ENCODE measurements around the gene NLK. TPM values are rescaled to one million over a fixed set of nuclear protein-coding genes. Genes with fewer than 3 reads are reported as not detected.

NLK gene
- total and polyA plus RNA-seq, 12 donors: 5.2 to 27.3 (median 20.7) TPM

GRCh38 chr17:28085766-28086165 is 43.3 kb downstream of the NLK start:
- intact Hi-C loops (cut with DNase I): no loop called here

DNA sequence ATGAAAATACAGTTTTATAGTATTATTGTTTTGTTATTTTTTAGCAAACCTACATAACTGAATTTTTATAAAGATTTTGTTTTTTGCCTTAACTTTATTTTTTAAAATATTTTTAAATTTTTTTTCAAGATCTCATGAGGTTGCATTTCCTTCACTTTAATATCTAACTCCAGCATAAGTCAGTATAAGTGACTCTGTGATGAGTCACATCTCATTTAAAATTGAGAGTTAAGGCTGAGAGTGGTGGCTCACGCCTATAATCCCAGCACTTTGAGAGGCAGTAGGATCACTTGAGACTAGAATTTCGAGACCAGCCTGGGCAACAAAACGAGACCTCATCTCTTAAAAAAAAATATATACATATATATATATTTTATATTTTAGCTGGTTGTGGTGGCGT is 44.0 kb downstream of the NLK start:
- no peak for DNase-seq
- Histone ChIP-seq H3K27me3 (no peaks in the 10 kb centered on the region), H3K9me3 (peaks cover 0 to 16% (median 0%) of the 10 kb centered on the region in 11 donors), H3K4me1 (peaks cover 0 to 23% (median 16%) of the 10 kb centered on the region in 9 donors), H3K36me3 (no peaks in the 10 kb centered on the region), H3K27ac (no peak overlapping the region), H3K4me3 (no peak overlapping the region)
- WGBS, 2 donors: 95 to 97% methylated on average over 4 of the region's 4 CpGs
- no peak for ATAC-seq
- intact Hi-C loops (cut with DNase I): no loop called here
- TF ChIP-seq, protein P1, sequence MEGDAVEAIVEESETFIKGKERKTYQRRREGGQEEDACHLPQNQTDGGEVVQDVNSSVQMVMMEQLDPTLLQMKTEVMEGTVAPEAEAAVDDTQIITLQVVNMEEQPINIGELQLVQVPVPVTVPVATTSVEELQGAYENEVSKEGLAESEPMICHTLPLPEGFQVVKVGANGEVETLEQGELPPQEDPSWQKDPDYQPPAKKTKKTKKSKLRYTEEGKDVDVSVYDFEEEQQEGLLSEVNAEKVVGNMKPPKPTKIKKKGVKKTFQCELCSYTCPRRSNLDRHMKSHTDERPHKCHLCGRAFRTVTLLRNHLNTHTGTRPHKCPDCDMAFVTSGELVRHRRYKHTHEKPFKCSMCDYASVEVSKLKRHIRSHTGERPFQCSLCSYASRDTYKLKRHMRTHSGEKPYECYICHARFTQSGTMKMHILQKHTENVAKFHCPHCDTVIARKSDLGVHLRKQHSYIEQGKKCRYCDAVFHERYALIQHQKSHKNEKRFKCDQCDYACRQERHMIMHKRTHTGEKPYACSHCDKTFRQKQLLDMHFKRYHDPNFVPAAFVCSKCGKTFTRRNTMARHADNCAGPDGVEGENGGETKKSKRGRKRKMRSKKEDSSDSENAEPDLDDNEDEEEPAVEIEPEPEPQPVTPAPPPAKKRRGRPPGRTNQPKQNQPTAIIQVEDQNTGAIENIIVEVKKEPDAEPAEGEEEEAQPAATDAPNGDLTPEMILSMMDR (IDR thresholded peaks at IDR 0.05): no peak

More at GRCh38 chr17:28085766-28086165, 43.3 kb downstream of the NLK start:
- H3K9me3 ChIP-seq: peaks cover 0 to 15% (median 0%) of the 10 kb centered on the region in 11 donors
- H3K27ac ChIP-seq: no peak overlapping the region
- 96 to 100% methylated on average over 2 of the region's 2 CpGs for WGBS, 2 donors
- H3K4me3 ChIP-seq: no peak overlapping the region
- no peak for ATAC-seq
- H3K36me3 ChIP-seq: no peaks in the 10 kb centered on the region
- H3K4me1 ChIP-seq: peaks cover 0 to 25% (median 18%) of the 10 kb centered on the region in 9 donors
- no peaks in the 10 kb centered on the region for H3K27me3 ChIP-seq
- DNase-seq: no peak
- TF ChIP-seq, protein P1 (IDR thresholded peaks at IDR 0.05): no peak

DNA sequence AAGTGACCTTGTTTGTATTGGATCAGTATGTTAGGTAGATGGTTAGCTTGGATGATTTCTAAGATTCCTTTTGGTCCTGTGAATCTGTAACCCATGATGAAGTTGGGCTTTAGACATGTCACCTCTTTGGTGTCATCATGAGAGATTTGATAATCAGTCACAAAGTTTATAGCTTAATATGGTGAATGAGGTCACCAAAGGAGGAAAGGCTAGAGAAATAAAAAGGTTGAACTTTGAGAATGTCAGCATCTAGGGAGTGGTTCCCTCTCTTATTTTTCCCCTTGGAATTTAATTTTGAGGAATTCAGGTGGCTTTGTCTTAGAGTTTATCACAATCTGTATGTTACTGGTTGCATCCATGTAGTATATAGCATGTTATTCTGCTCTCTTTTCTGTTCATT is 45.3 kb downstream of the NLK start:
- no peak for ATAC-seq
- H3K36me3 ChIP-seq: no peaks in the 10 kb centered on the region
- peaks cover 0 to 16% (median 0%) of the 10 kb centered on the region in 11 donors for H3K9me3 ChIP-seq
- H3K27ac ChIP-seq: no peak overlapping the region
- DNase-seq: no peak
- peaks cover 0 to 18% (median 3%) of the 10 kb centered on the region in 9 donors for H3K4me1 ChIP-seq
- no peaks in the 10 kb centered on the region for H3K27me3 ChIP-seq
- TF ChIP-seq, protein P1 (IDR thresholded peaks at IDR 0.05): no peak
- no peak overlapping the region for H3K4me3 ChIP-seq
- intact Hi-C loops (cut with DNase I): no loop called here

DNA sequence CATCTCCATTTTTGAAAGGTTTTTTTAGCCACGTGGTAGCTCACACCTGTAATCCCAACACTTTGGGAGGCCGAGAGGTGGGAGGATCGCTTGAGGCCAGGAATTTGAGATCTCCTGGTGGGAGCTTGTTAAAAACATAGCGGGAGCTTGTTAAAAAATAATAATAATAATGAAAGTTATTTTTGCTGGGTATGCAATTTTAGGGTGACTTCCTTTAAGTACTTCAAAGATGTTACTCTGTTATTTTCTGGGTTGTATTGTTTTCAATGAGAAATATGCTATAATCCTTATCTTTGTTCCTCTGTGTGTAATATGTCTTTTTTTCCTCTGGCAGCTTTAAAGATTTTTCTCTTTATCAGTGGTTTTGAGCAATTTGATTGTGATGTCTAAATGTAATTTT is 48.1 kb downstream of the NLK start:
- Histone ChIP-seq H3K27me3 (no peaks in the 10 kb centered on the region), H3K4me3 (no peak overlapping the region), H3K27ac (no peak overlapping the region), H3K9me3 (peaks cover 0 to 16% (median 0%) of the 10 kb centered on the region in 11 donors), H3K36me3 (no peaks in the 10 kb centered on the region), H3K4me1 (peaks cover 0 to 12% (median 0%) of the 10 kb centered on the region in 9 donors)
- DNase-seq (no peak), ATAC-seq (no peak)
- WGBS, 2 donors: 95 to 96% methylated on average over 4 of the region's 4 CpGs
- intact Hi-C loops (cut with DNase I): no loop called here
- TF ChIP-seq, protein P1 (IDR thresholded peaks at IDR 0.05): no peak
